Fibroblast of lung (primary cell): ENCODE measurements around the gene DNAH3.

Source experiments
- CTCF ChIP-seq, 2 donors: IDR thresholded peaks in 1 of 2; conservative IDR thresholded peaks in 1 of 2; 1 replicate in 1 of 2; 2 replicates in 1 of 2; pipeline ENCODE4 v1.5.1; 2011 to 2012; ENCODE audit warnings: low read length in 2 of 2, control low read depth in 1 of 2, inconsistent platforms in 1 of 2, low read depth in 1 of 2, mild to moderate bottlenecking in 1 of 2
- EZH2 ChIP-seq: IDR thresholded peaks from 2 replicates; pipeline ENCODE4 v1.5.1; 2012; ENCODE audit warnings: low read length, control low read depth, mild to moderate bottlenecking; ENCODE audit errors: missing control alignments

GRCh38 chr16:21194771-21195301 lies 44.2 kb upstream of the DNAH3 start:
- TF ChIP-seq CTCF (conservative IDR thresholded peaks at IDR 0.05 in 1 of 2, IDR thresholded peaks at IDR 0.05 in 1 of 2; ENCODE audit: low read depth in 1 of 2, low read length in 2 of 2), result no peak
- TF ChIP-seq EZH2, result no peak
